GM12873 (cell line): ENCODE results near the gene KRTAP9-8.
"Not testable (repeated sequence)": the region's sequence is repeated elsewhere in the genome, so short reads cannot be mapped to it uniquely, and the experiment has no call there.

ENCODE experiments used
- TF ChIP-seq, protein P1 (sequence below): IDR thresholded peaks from 2 replicates; pipeline ENCODE4 v1.5.1; 2012; ENCODE audit warnings: low read depth, mild to moderate bottlenecking, moderate library complexity, low read length, control low read depth; ENCODE audit not compliant: insufficient read depth; ENCODE audit errors: missing control alignments

Gene KRTAP9-8, protein sequence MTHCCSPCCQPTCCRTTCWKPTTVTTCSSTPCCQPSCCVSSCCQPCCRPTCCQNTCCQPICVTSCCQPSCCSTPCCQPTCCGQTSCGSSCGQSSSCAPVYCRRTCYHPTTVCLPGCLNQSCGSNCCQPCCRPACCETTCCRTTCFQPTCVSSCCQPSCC

DNA sequence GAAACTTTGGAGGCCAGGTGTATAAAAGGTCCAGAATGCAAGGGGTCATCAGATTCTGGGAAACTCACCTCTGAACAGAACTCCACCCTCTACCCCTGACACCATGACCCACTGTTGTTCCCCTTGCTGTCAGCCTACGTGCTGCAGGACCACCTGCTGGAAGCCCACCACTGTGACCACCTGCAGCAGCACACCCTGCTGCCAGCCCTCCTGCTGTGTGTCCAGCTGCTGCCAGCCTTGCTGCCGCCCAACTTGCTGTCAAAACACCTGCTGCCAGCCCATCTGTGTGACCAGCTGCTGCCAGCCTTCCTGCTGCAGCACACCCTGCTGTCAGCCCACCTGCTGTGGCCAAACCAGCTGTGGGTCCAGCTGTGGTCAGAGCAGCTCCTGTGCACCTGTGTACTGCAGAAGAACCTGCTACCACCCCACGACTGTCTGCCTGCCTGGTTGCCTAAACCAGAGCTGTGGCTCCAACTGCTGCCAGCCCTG lies at the start of gene KRTAP9-8:
TSS of gene KRTAP9-8 (plus strand) at position 51 of the 489 bp plus-strand sequence. CDS start at position 104, 53 bp downstream.
- TF ChIP-seq, protein P1, sequence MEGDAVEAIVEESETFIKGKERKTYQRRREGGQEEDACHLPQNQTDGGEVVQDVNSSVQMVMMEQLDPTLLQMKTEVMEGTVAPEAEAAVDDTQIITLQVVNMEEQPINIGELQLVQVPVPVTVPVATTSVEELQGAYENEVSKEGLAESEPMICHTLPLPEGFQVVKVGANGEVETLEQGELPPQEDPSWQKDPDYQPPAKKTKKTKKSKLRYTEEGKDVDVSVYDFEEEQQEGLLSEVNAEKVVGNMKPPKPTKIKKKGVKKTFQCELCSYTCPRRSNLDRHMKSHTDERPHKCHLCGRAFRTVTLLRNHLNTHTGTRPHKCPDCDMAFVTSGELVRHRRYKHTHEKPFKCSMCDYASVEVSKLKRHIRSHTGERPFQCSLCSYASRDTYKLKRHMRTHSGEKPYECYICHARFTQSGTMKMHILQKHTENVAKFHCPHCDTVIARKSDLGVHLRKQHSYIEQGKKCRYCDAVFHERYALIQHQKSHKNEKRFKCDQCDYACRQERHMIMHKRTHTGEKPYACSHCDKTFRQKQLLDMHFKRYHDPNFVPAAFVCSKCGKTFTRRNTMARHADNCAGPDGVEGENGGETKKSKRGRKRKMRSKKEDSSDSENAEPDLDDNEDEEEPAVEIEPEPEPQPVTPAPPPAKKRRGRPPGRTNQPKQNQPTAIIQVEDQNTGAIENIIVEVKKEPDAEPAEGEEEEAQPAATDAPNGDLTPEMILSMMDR = not testable (repeated sequence)

DNA sequence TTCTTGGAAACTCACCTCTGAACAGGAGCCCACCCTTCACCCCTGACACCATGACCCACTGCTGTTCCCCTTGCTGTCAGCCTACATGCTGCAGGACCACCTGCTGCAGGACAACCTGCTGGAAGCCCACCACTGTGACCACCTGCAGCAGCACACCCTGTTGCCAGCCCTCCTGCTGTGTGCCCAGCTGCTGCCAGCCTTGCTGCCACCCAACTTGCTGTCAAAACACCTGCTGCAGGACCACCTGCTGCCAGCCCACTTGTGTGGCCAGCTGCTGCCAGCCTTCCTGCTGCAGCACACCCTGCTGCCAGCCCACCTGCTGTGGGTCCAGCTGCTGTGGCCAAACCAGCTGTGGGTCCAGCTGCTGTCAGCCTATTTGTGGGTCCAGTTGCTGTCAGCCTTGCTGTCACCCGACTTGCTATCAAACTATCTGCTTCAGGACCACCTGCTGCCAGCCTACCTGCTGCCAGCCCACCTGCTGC lies 47.9 kb upstream of the KRTAP9-8 start, which contains the start of gene KRTAP9-1:
TSS of gene KRTAP9-1 (plus strand) at position 51 of the 482 bp plus-strand sequence. CDS start at position 51, 0 bp downstream.
- TF ChIP-seq, protein P1 = not testable (repeated sequence)

DNA sequence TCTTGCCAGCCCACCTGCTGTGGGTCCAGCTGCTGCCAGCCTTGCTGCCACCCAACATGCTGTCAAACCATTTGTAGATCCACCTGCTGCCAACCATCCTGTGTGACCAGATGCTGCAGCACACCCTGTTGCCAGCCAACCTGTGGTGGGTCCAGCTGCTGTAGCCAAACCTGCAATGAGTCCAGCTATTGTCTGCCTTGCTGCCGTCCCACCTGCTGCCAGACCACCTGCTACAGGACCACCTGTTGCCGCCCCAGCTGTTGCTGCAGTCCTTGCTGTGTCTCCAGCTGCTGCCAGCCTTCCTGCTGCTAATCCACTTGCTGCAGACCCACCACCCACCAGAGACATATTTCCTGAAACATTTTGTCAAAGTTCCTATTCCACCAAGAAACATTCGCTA lies 47.5 kb upstream of the KRTAP9-8 start:
- TF ChIP-seq, protein P1 = no peak

DNA sequence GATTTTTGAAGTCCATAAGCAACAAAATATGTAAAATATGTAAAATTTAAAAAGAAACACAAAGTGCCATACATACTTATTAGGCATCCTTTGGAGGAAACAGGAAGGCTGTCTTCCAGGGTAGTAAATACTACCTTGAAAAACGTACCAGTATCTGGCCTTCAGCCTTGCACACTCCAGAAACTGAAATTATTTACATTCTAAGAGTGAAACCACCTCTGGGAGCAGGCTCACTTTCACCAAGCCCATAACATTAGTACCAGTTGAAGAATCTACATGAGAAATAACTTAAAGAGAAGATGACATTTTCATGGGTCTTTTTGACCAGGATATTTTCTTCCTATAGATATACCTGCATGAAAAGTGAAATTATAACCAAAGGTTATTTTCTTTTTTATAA lies 41.7 kb upstream of the KRTAP9-8 start:
- TF ChIP-seq, protein P1 = no peak

DNA sequence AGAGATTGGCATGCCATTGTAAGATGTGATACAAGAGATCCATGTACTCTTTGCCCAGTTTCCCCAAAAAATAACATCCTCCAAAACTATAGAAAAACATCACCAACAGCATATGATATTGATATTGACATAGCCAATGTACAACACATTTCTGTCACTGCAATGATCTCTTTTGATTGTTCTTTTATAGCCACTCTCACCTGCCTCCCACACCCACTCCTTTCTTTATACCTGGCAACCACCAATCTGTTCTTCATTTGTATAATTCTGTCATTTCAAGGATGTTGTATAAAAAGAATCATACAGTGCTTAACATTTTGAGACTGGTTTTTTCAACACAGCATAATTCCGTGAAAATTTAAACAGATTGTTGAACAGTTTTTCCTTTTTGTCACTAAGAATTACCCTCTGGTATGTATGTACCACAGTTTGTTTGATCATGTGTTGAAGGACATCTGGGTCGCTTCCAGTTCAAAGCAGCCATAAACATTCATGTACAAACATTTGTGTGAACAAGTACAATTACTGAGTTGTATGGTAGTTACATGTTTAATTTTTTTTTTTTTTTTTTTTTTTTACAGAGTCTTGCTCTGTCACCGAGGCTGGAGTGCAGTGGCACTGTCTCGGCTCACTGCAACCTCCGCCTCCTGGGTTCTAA lies 38.2 kb upstream of the KRTAP9-8 start:
- TF ChIP-seq, protein P1 = no peak

DNA sequence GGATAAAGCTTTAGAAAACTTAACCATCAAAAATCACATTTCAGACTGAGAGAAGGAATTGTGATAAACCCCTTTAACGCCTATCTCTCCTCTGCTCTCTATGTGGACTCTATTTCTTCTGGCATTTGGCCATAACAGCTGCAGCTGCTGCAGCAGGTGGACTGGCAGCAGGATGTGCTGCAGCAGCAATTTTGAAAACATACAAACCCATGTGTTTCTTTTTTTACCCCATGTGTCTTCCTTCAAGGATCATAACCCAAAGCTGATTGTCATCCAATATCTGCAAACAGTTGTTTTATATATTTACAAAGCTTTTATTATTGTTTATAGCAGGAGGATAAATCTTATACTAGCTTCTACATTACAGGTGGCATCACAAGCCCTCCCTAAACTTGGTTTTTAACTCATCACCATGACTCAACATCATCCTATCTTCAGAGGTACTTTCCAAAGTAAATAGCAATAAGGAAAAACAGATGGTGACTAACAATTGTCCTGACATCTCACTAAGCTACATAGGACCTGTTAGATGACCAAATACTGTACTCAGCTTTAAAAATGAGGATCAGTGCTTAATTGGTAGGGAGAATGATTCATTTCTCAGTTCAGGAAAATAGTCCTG lies 25.8 kb upstream of the KRTAP9-8 start:
- TF ChIP-seq, protein P1 = no peak
